Liver (tissue), 3 donors: ENCODE results near the gene ZNF717.
"Not testable (repeated sequence)": the region's sequence is repeated elsewhere in the genome, so short reads cannot be mapped to it uniquely, and the experiment has no call there.

Experiments used
- CTCF ChIP-seq: fragments of 150-350 bp; IDR thresholded peaks from 2 replicates; pipeline ENCODE4 v1.5.1; 2017; ENCODE audit warnings: improper control_type of control experiment, low read depth, low read length; ENCODE audit not compliant: missing input control
- FOXA1 ChIP-seq: IDR thresholded peaks from 2 replicates; pipeline ENCODE4 v1.6.1; 2016; ENCODE audit warnings: antibody characterized with exemption
- HNF4A ChIP-seq, 2 donors: conservative IDR thresholded peaks; 2 replicates each; pipeline ENCODE4 v1.6.1; 2016; ENCODE audit warnings: antibody characterized with exemption in 2 of 2, mild to moderate bottlenecking in 2 of 2
- MAX ChIP-seq: IDR thresholded peaks from 2 replicates; pipeline ENCODE4 v1.6.1; 2016; ENCODE audit warnings: antibody characterized with exemption
- donor health status: healthy.
- donor health status: healthy.

GRCh38 chr3:75771631-75772030, 13.7 kb downstream of the ZNF717 start:
- not testable (repeated sequence) for TF ChIP-seq CTCF; MAX; FOXA1; HNF4A (conservative IDR thresholded peaks at IDR 0.05)
